Heart left ventricle (tissue), 13 donors: ENCODE data around the gene FBXW4.

ENCODE experiments used
- POLR2A ChIP-seq, 2 donors: fragments of 450-650 bp; IDR thresholded peaks; one replicate each; pipeline ENCODE4 v1.6.1; 2017; ENCODE audit warnings: antibody characterized with exemption in 2 of 2, mild to moderate bottlenecking in 2 of 2, moderate library complexity in 2 of 2
- TF ChIP-seq, protein P1 (sequence below), 12 donors: fragments of 200-600 bp; sonication (generic) in 4 of 12; IDR thresholded peaks; one replicate each; pipeline versions ENCODE4 v1.5.0 to v1.8.0; 2018 to 2022; ENCODE audit warnings: antibody characterized with exemption in 12 of 12, mild to moderate bottlenecking in 5 of 12
- donor health status: ischemic (EF 13 %, LVEDD 7.1; RV severe dilation, severe dysfunction).
- donor health status: DM: no; HTN: yes; CAD: no.
- donor health status: DM: no; HTN: no; CAD: no.
- donor health status: ischemic (EF 25% LVEDD 6.9; RV normal size, moderate dysfunction).
- donor health status: ischemic (EF 25% LVEDD 5.7; RV mildly dilated, moderate dysfunction).
- donor health status: ischemic (EF 35%, LVEDD 5.7; RV mildly dilated, moderate dysfunction).
- donor health status: nonischemic (EF 11% LVEDD 7.7; RV severe dilation, severe dysfunction).
- donor health status: DM: yes; HTN: yes; CAD: no.
- donor health status: PGD.
- donor health status: ischemic (EF 29% LVEDD 5.4; RV normal size, mild dysfunction).
- donor health status: nonischemic (EF 23%, LVEDD 6.1; RV moderate dilation, normal function).

DNA sequence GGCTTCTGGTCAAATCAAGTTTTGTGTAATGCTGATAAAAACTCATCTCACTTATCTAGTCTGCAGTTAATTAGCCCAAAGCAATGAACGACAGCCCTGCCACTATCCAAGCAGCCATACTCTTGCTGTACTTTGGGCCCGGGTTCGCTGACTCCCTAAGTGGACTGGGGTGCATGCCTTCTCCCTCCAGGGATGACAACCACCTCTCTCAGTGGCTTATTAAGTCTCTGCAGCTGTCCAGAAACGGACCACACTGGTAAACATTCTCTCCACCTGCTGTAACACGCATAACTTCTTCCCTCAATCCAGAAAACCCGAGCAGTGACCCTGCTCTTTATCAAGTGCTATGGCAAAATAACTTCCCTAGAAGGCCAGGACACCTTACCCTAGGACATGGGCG lies 3.9 kb downstream of the FBXW4 start:
- TF ChIP-seq, protein P1, sequence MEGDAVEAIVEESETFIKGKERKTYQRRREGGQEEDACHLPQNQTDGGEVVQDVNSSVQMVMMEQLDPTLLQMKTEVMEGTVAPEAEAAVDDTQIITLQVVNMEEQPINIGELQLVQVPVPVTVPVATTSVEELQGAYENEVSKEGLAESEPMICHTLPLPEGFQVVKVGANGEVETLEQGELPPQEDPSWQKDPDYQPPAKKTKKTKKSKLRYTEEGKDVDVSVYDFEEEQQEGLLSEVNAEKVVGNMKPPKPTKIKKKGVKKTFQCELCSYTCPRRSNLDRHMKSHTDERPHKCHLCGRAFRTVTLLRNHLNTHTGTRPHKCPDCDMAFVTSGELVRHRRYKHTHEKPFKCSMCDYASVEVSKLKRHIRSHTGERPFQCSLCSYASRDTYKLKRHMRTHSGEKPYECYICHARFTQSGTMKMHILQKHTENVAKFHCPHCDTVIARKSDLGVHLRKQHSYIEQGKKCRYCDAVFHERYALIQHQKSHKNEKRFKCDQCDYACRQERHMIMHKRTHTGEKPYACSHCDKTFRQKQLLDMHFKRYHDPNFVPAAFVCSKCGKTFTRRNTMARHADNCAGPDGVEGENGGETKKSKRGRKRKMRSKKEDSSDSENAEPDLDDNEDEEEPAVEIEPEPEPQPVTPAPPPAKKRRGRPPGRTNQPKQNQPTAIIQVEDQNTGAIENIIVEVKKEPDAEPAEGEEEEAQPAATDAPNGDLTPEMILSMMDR (IDR thresholded peaks at IDR 0.05) = no peak
- no peak for TF ChIP-seq POLR2A (IDR thresholded peaks at IDR 0.05)
